ENCODE results near the gene IPMK.

DNA sequence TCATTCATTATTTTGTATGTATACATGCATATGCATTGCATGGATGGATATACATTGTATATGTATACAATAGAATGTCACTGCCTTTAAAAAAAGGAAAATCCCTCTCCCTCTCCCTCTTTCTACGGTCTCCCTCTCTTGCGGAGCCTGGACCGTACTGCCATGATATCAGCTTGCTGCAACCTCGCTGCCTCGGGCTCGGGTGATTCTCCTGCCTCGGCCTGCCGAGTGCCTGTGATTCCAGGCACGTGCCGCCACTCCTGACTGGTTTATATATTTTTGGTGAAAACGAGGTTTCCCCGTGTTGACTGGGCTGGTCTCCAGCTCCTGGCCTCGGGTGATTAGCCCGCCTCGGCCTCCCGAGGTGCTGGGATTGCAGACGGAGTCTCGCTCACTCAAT lies 24.4 kb downstream of the IPMK start:
- no peak for TF ChIP-seq POLR2A (IDR thresholded peaks at IDR 0.05)
- TF ChIP-seq, protein P1, sequence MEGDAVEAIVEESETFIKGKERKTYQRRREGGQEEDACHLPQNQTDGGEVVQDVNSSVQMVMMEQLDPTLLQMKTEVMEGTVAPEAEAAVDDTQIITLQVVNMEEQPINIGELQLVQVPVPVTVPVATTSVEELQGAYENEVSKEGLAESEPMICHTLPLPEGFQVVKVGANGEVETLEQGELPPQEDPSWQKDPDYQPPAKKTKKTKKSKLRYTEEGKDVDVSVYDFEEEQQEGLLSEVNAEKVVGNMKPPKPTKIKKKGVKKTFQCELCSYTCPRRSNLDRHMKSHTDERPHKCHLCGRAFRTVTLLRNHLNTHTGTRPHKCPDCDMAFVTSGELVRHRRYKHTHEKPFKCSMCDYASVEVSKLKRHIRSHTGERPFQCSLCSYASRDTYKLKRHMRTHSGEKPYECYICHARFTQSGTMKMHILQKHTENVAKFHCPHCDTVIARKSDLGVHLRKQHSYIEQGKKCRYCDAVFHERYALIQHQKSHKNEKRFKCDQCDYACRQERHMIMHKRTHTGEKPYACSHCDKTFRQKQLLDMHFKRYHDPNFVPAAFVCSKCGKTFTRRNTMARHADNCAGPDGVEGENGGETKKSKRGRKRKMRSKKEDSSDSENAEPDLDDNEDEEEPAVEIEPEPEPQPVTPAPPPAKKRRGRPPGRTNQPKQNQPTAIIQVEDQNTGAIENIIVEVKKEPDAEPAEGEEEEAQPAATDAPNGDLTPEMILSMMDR (IDR thresholded peaks at IDR 0.05) = no peak
